Epidermal melanocyte (primary cell): ENCODE measurements around the gene ATP8B4.

ENCODE experiments used
- DNase-seq: peaks from one replicate; pipeline ENCODE4 v3.0.0; 2011; ENCODE audit warnings: low spot score; ENCODE audit not compliant: insufficient read length

ATP8B4 gene

DNA sequence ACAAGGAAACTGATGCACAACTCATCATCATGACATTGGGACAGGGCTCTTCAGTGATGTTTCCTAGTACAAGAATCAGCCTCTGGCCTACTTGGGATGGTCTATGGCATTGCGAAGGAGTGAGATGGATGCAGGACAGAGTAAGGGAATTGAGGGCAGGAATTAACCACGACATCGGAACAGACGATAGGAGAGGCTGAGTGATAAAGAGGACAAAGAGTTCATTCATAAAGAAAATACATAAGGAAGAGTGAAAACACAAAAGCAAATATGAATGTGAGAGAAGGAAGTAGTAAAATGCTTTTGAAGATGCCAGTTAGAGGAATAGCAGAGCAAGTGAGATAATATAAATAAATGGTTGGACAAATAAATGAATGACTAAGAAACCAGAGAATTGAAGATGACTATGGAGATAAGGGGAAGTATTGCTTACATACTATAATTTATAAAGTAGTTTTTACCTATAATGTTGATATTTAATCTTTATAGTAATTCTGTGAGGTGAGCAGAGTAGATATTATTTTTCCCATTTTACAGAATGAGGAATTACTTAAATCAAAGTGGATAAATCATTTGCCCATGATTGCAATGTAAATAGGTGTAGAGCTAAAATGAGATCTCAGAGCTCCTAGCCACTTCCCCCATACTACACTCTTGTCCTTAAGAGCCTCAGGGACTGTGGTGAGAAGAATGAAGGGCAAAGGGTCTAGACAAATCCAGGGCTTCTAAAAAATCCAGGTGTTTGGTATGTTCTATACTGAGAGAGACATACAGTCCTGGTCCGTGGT lies 294.9 kb downstream of the ATP8B4 start:
- DNase-seq: no peak

DNA sequence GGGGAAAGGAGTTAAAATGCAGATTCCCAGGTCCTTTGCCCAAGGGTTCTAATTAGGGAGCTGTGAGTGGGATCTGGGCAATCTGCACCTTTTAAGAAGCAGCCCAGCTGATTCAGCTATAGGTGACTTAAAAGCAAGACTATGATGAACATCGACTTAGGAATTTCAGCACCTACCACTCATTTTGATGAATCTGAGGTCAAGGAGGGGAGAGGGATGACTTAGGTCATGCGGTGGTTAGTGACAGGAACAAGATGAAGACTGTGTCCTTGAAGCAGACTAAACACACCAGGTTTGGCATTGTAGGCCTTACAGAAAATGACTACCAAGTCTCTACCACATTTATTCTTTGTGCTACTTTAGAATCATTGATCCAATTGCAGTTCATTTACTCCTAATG lies 301.9 kb downstream of the ATP8B4 start:
- no peak for DNase-seq

GRCh38 chr15:49815950-49816349 lies 303.1 kb downstream of the ATP8B4 start:
- peak; percentile 31 for DNase-seq

- no peak for DNase-seq
These were observed 303.5 kb downstream of the ATP8B4 start for GRCh38 chr15:49815526-49815925.

DNA sequence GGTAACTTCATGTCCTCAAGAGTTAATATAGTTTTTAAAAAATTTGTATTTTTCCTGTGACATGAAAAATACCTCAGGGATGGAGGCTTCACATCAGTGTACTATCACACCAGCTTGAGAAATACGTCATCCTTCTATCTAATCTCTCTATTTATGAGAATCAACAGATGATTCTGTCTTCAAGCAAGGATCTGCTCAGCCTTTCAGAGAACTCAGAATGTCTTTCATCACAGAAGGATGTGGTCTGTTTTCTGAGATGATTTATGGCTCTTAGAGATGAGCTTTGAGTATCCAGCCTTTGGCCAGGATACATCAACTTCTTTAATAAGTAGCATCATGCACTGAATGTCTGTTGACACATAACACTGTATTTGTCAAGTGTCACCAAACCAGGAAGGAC lies 304.3 kb downstream of the ATP8B4 start:
- no peak for DNase-seq

- no peak for DNase-seq
These were observed 305.4 kb downstream of the ATP8B4 start for GRCh38 chr15:49813625-49814024.

DNA sequence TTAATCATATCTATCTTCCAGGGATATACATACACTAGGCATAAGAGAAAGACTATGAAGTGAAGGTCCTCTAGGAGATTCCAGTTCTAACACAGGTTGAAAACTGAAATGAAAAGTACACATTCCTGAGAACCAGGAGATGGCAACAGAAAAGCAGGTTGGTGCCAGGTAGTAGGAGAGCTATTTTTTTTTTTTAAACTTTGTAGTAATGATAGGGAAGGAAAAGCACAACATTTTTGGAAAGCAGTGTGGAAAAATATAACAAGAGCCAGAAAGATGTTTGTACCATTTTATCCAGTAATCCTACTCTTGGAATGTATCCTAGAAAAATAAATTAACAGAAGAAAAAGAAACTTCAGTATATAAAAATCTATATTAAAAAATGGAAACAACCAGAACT lies 308.3 kb downstream of the ATP8B4 start:
- no peak for DNase-seq

DNA sequence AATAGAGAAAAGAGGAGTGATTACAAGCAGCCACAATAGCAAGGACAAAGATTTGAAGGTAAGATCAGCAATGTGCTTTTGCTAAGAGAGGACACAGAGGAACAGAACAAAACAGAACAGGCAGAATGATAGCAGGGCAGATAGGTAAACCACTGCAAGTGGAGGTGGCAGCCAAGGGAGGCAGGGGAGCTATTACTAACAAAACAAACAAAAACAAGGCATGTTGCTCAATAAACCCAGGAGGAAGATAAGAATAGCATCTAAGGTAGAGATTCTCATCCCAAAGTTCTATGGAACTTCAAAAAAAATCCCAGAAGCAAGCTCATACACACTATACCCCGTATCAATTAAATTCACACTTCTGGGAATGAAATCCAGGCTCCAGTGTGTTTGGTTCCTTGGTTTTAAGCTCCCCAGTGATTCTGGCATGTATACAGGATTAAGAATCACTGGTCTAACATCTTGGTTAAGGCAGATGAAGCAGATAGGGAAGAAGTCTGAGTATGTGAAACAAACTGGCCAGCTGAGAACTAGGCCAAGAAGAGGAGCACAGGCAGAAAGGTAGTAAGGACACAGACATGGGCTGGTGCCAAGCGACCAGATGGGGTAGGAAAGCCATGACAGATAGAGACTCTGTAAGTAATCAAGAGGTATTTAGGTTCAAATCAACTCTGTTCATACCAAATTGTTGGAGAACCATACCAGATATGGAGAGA lies 309.0 kb downstream of the ATP8B4 start:
- no peak for DNase-seq

GRCh38 chr15:49808341-49808740 lies 310.7 kb downstream of the ATP8B4 start:
- no peak for DNase-seq
